ENCODE measurements around the gene SYNPO2. TPM values are rescaled to one million over a fixed set of nuclear protein-coding genes. Genes with fewer than 3 reads are reported as not detected.

Gene SYNPO2
- polyA plus RNA-seq, 1 donor (not counting 4 experiments of a cell fraction or from before 2014, with no cell fraction given) = 0.34 TPM

- TF ChIP-seq CTCF (optimal IDR thresholded peaks at IDR 0.05 in 1 of 3, IDR thresholded peaks at IDR 0.05 in 1 of 3, conservative IDR thresholded peaks at IDR 0.05 in 1 of 3; ENCODE audit: extremely low read depth in 1 of 3, insufficient read depth in 2 of 3, low read length in 3 of 3) = no peak
- TF ChIP-seq EZH2 (IDR thresholded peaks at IDR 0.05; ENCODE audit: low read length) = no peak
- H3K4me3 ChIP-seq (ENCODE audit: control insufficient read depth in 2 of 3, extremely low read depth in 1 of 3, insufficient read depth in 2 of 3, low read depth in 1 of 3, low read length in 3 of 3) = no peak overlapping the region
- peaks cover 36% of the 10 kb centered on the region for H3K4me1 ChIP-seq (ENCODE audit: control insufficient read depth, extremely low read depth, insufficient read depth, low read length)
- H3K79me2 ChIP-seq (ENCODE audit: control insufficient read depth, insufficient read depth, low read length) = no peaks in the 10 kb centered on the region
- H2AFZ ChIP-seq (ENCODE audit: control insufficient read depth, low read length) = peak overlapping the region; percentile 48
- no peaks in the 10 kb centered on the region for H3K9me1 ChIP-seq (ENCODE audit: control insufficient read depth, extremely low read depth, insufficient read depth, low read length)
- no peak overlapping the region for H3K9ac ChIP-seq (ENCODE audit: control insufficient read depth, extremely low read depth, insufficient read depth, low read length)
- peak overlapping the region; percentile 28 for H3K4me2 ChIP-seq (ENCODE audit: control insufficient read depth, extremely low read depth, insufficient read depth, low read depth, low read length)
- no peaks in the 10 kb centered on the region for H3K9me3 ChIP-seq (ENCODE audit: control insufficient read depth, low read depth, low read length)
- H3K36me3 ChIP-seq (ENCODE audit: control insufficient read depth in 2 of 2, extremely low read depth in 1 of 2, insufficient read depth in 2 of 2, low read length in 2 of 2) = no peaks in the 10 kb centered on the region
- DNase-seq (ENCODE audit: low read depth, low spot score) = peak; percentile 85
- dilution Hi-C loops (cut with MboI; ENCODE audit: extremely low pct_ligation_motif_present, low sequenced_read_pairs) = no loop called here
- no peaks in the 10 kb centered on the region for H3K27me3 ChIP-seq (ENCODE audit: control insufficient read depth, extremely low read depth, insufficient read depth, low read length)
- H3K27ac ChIP-seq (ENCODE audit: control insufficient read depth, insufficient read depth, low read length) = peak overlapping the region; percentile 83
- no peaks in the 10 kb centered on the region for H4K20me1 ChIP-seq (ENCODE audit: control insufficient read depth, extremely low read depth, insufficient read depth, low read length)
- peak; percentile 89 for FAIRE-seq
These were observed 179.9 kb downstream of the SYNPO2 start for GRCh38 chr4:119068529-119068962.

GRCh38 chr4:119070301-119070700, 181.6 kb downstream of the SYNPO2 start:
- Histone ChIP-seq H4K20me1 (ENCODE audit: control insufficient read depth, extremely low read depth, insufficient read depth, low read length) (no peaks in the 10 kb centered on the region), H2AFZ (ENCODE audit: control insufficient read depth, low read length) (no peak overlapping the region), H3K36me3 (ENCODE audit: control insufficient read depth in 2 of 2, extremely low read depth in 1 of 2, insufficient read depth in 2 of 2, low read length in 2 of 2) (no peaks in the 10 kb centered on the region), H3K9ac (ENCODE audit: control insufficient read depth, extremely low read depth, insufficient read depth, low read length) (peak overlapping the region; percentile 13), H3K27ac (ENCODE audit: control insufficient read depth, insufficient read depth, low read length) (peak overlapping the region; percentile 1), H3K79me2 (ENCODE audit: control insufficient read depth, insufficient read depth, low read length) (no peaks in the 10 kb centered on the region), H3K4me2 (ENCODE audit: control insufficient read depth, extremely low read depth, insufficient read depth, low read depth, low read length) (peak overlapping the region; percentile 40), H3K9me3 (ENCODE audit: control insufficient read depth, low read depth, low read length) (no peaks in the 10 kb centered on the region), H3K9me1 (ENCODE audit: control insufficient read depth, extremely low read depth, insufficient read depth, low read length) (no peaks in the 10 kb centered on the region), H3K27me3 (ENCODE audit: control insufficient read depth, extremely low read depth, insufficient read depth, low read length) (no peaks in the 10 kb centered on the region), H3K4me3 (ENCODE audit: control insufficient read depth in 2 of 3, extremely low read depth in 1 of 3, insufficient read depth in 2 of 3, low read depth in 1 of 3, low read length in 3 of 3) (peak overlapping the region in 1 of 3 experiments; percentile 33), H3K4me1 (ENCODE audit: control insufficient read depth, extremely low read depth, insufficient read depth, low read length) (peaks cover 36% of the 10 kb centered on the region)
- TF ChIP-seq CTCF (optimal IDR thresholded peaks at IDR 0.05 in 1 of 3, IDR thresholded peaks at IDR 0.05 in 1 of 3, conservative IDR thresholded peaks at IDR 0.05 in 1 of 3; ENCODE audit: extremely low read depth in 1 of 3, insufficient read depth in 2 of 3, low read length in 3 of 3) (no peak), EZH2 (IDR thresholded peaks at IDR 0.05; ENCODE audit: low read length) (no peak)
- peak; percentile 98 for FAIRE-seq
- dilution Hi-C loops (cut with MboI; ENCODE audit: extremely low pct_ligation_motif_present, low sequenced_read_pairs) = no loop called here
- DNase-seq (ENCODE audit: low read depth, low spot score) = peak; percentile 66
